ENCODE data around the gene FILIP1. TPM values are rescaled to one million over a fixed set of nuclear protein-coding genes. Genes with fewer than 3 reads are reported as not detected.

The FILIP1 gene
- total and polyA plus RNA-seq, 2 of the 8 experiments (the other 6 are each of a cell fraction or from before 2014, with no cell fraction given): 2.4 to 5.7 TPM

DNA sequence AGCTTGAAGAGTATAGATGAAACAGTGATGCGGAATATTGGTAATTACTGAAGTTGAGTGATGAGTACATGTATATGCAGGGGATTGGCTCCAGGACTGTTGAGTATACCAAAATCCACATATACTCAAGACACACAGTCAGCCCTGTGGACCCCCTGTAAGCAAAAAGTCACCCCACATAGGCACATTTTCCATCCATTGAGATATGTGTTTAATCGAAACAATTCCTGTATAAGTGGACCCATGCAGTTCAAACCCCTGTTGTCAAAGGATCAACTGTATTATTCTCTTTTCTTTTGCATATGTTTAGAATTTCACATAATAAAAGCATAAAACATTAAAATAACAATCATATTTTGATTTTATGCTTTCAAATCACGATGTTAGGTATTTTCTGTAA, 32.1 kb upstream of the FILIP1 start:
- no peaks in the 10 kb centered on the region for H3K79me1 ChIP-seq (ENCODE audit: low read depth, low read length)
- H2BK15ac ChIP-seq (ENCODE audit: low read length): no peak overlapping the region
- no peaks in the 10 kb centered on the region for H3K4me1 ChIP-seq (replicated peaks in 1 of 4; ENCODE audit: control insufficient read depth in 3 of 4, insufficient read depth in 4 of 4, low read length in 3 of 4)
- H4K91ac ChIP-seq (replicated peaks; ENCODE audit: insufficient read length, low read length): no peak overlapping the region
- H3K27me3 ChIP-seq (replicated peaks in 1 of 4; ENCODE audit: control insufficient read depth in 3 of 4, extremely low read depth in 1 of 4, insufficient read depth in 3 of 4, low read length in 3 of 4): no peaks in the 10 kb centered on the region
- H3K18ac ChIP-seq (ENCODE audit: extremely low read depth, low read length): no peak overlapping the region
- no peaks in the 10 kb centered on the region for H3K79me2 ChIP-seq (ENCODE audit: control insufficient read depth in 1 of 2, insufficient read depth in 2 of 2, low read length in 2 of 2)
- H4K20me1 ChIP-seq (replicated peaks in 1 of 2; ENCODE audit: control insufficient read depth in 1 of 2, insufficient read depth in 2 of 2, low read length in 2 of 2): no peaks in the 10 kb centered on the region
- H2AK5ac ChIP-seq (ENCODE audit: low read depth, low read length): no peak overlapping the region
- H2AFZ ChIP-seq (ENCODE audit: low read length): no peak overlapping the region
- H2BK5ac ChIP-seq (ENCODE audit: low read depth, low read length): no peak overlapping the region
- FAIRE-seq (no peak), DNase-seq (ENCODE audit: low read depth in 1 of 2, low spot score in 2 of 2) (no peak)
- no peak overlapping the region for H4K8ac ChIP-seq (ENCODE audit: extremely low read depth, insufficient read depth, low read length)
- no peak overlapping the region for H2BK12ac ChIP-seq (ENCODE audit: low read depth, low read length)
- no peak overlapping the region for H3K27ac ChIP-seq (ENCODE audit: low read depth, low read length)
- ChIA-PET CTCF (ENCODE audit: partially characterized antibody) (interaction anchor here (0.7 to 10.9 kb wide), 12 partner anchors 8 to 314 kb away, joined by 3 to 87 read pairs (median 4); no protein-coding TSS in a partner anchor), POLR2A (ENCODE audit: partially characterized antibody) (no interaction called here)
- TF ChIP-seq TCF12 (IDR thresholded peaks at IDR 0.05; ENCODE audit: low read depth, low read length) (no peak), PHF8 (conservative IDR thresholded peaks at IDR 0.05; ENCODE audit: low read depth, low read length) (no peak), RFX5 (IDR thresholded peaks at IDR 0.05; ENCODE audit: borderline replicate concordance, low read depth, low read length) (no peak), GTF2F1 (IDR thresholded peaks at IDR 0.05; ENCODE audit: borderline replicate concordance, low read depth, low read length) (no peak), E2F6 (IDR thresholded peaks at IDR 0.05) (no peak), TEAD4 (IDR thresholded peaks at IDR 0.05; ENCODE audit: low read depth, low read length) (no peak), NANOG (IDR thresholded peaks at IDR 0.05; ENCODE audit: insufficient read depth, low read depth, low read length, poor library complexity, severe bottlenecking) (no peak), SIRT6 (IDR thresholded peaks at IDR 0.05; ENCODE audit: low read length) (no peak), SP4 (IDR thresholded peaks at IDR 0.05; ENCODE audit: low read length) (no peak), BACH1 (IDR thresholded peaks at IDR 0.05; ENCODE audit: low read length) (no peak), SRF (IDR thresholded peaks at IDR 0.05; ENCODE audit: low read depth, low read length) (no peak), POLR2A (IDR thresholded peaks at IDR 0.05; ENCODE audit: control extremely low read depth in 1 of 2, low read depth in 2 of 2, low read length in 2 of 2) (no peak), RXRA (IDR thresholded peaks at IDR 0.05; ENCODE audit: insufficient read depth, low read depth, low read length) (no peak)
- 84% methylated on average over 3 of the region's 3 CpGs; no CpG with 5 or more reads in 1 of the 2 experiments for WGBS, 2 experiments (ENCODE audit: extremely low coverage in 1 of 2, insufficient coverage in 1 of 2, insufficient read length in 1 of 2, insufficient replicate concordance in 2 of 2, low coverage in 1 of 2, low lambda C conversion rate in 2 of 2, missing lambda C conversion rate in 1 of 2)
- no peaks in the 10 kb centered on the region for H3K23me2 ChIP-seq (ENCODE audit: low read depth, low read length)
- no peak overlapping the region for H3K4me3 ChIP-seq (ENCODE audit: extremely low read depth in 1 of 4, insufficient read depth in 2 of 4, low read depth in 3 of 4, low read length in 4 of 4)
- H3K9ac ChIP-seq (replicated peaks in 1 of 4; ENCODE audit: extremely low read depth in 1 of 4, low read depth in 3 of 4, low read length in 3 of 4): no peak overlapping the region
- H3K4me2 ChIP-seq (ENCODE audit: insufficient read depth in 1 of 2, low read depth in 2 of 2, low read length in 2 of 2): no peak overlapping the region
- H4K5ac ChIP-seq (ENCODE audit: insufficient read length, low read depth, low read length): no peak overlapping the region
- H3K9me3 ChIP-seq (ENCODE audit: insufficient read depth in 2 of 2, low read depth in 1 of 2, low read length in 1 of 2): 0 out of 4 replicates have a peak, but pooled peaks cover 0 to 5% of the 10 kb centered on the region in 2 experiments
- H3K23ac ChIP-seq (ENCODE audit: insufficient read length): no peak overlapping the region
- H2BK120ac ChIP-seq (replicated peaks; ENCODE audit: low read depth, low read length): no peak overlapping the region
- no peaks in the 10 kb centered on the region for H3K36me3 ChIP-seq (ENCODE audit: control insufficient read depth in 2 of 4, insufficient read depth in 4 of 4, low read length in 3 of 4)
- no peak overlapping the region for H3K56ac ChIP-seq (replicated peaks; ENCODE audit: insufficient read length, low read depth, low read length)
- H3K14ac ChIP-seq (ENCODE audit: insufficient read length): no peak overlapping the region
- no peak overlapping the region for H2BK20ac ChIP-seq (ENCODE audit: low read length)
- no peak overlapping the region for H3K4ac ChIP-seq (replicated peaks; ENCODE audit: insufficient read length, low read depth, low read length)

Measured in H1 (cell line).